Inflammatory macrophage treated with lipopolysaccharide for 4 hours (primary cell): ENCODE measurements around the gene CDH4.

Experiments used
- DNase-seq: peaks from one replicate; pipeline ENCODE4 v3.0.0-alpha.2; 2020

CDH4 gene

GRCh38 chr20:61817575-61817974 lies 565.5 kb downstream of the CDH4 start:
- DNase-seq, result no peak

- DNase-seq, result no peak
Observed at GRCh38 chr20:61818746-61819573, 566.9 kb downstream of the CDH4 start.

- DNase-seq, result no peak
Observed at GRCh38 chr20:61819574-61819846, 567.4 kb downstream of the CDH4 start.

- no peak for DNase-seq
Observed at GRCh38 chr20:61819921-61820825, 568.1 kb downstream of the CDH4 start.

- no peak for DNase-seq
Observed at GRCh38 chr20:61821735-61822134, 569.7 kb downstream of the CDH4 start.

- DNase-seq, result no peak
Observed at GRCh38 chr20:61822396-61822795, 570.3 kb downstream of the CDH4 start.

- DNase-seq, result no peak
Observed at GRCh38 chr20:61823242-61823641, 571.2 kb downstream of the CDH4 start.

- DNase-seq, result no peak
Observed at GRCh38 chr20:61828891-61829290, 576.8 kb downstream of the CDH4 start.

- DNase-seq, result no peak
Observed at GRCh38 chr20:61829526-61829925, 577.5 kb downstream of the CDH4 start.

- no peak for DNase-seq
Observed at GRCh38 chr20:61830241-61830930, 578.3 kb downstream of the CDH4 start.

GRCh38 chr20:61830991-61831390 lies 578.9 kb downstream of the CDH4 start:
- DNase-seq, result no peak

GRCh38 chr20:61832181-61832580 lies 580.1 kb downstream of the CDH4 start:
- DNase-seq, result no peak

- DNase-seq, result no peak
Observed at GRCh38 chr20:61833807-61834610, 581.9 kb downstream of the CDH4 start.

GRCh38 chr20:61835301-61835700 lies 583.2 kb downstream of the CDH4 start:
- no peak for DNase-seq

GRCh38 chr20:61835791-61836350 lies 583.8 kb downstream of the CDH4 start:
- DNase-seq, result no peak

- DNase-seq, result no peak
Observed at GRCh38 chr20:61837200-61837599, 585.1 kb downstream of the CDH4 start.

GRCh38 chr20:61839223-61839911 lies 587.3 kb downstream of the CDH4 start:
- no peak for DNase-seq

- DNase-seq, result no peak
Observed at GRCh38 chr20:61839912-61840778, 588.1 kb downstream of the CDH4 start.

GRCh38 chr20:61840779-61841455 lies 588.9 kb downstream of the CDH4 start:
- no peak for DNase-seq

- DNase-seq, result no peak
Observed at GRCh38 chr20:61841551-61841950, 589.5 kb downstream of the CDH4 start.
